A673 (cell line): ENCODE data around the gene SCRN2. TPM values are rescaled to one million over a fixed set of nuclear protein-coding genes. Genes with fewer than 3 reads are reported as not detected.

Source experiments
- BruUV-seq: library from RNA; stranded (reverse); fragments of 400-500 nt; replicated peaks from 2 replicates; lab custom pipeline; 2021; lab: Mats Ljungman, UMichigan
- CTCF ChIA-PET: fragments of 300-600 bp; sonication (Branson Sonifier 250); formaldehyde crosslinking; loops from one replicate; lab custom pipeline; 2022; ENCODE audit warnings: antibody characterized with exemption; lab: Charles Lee
- POLR2A ChIA-PET: fragments of 300-600 bp; sonication (Branson Sonifier 250); formaldehyde crosslinking; loops from one replicate; lab custom pipeline; 2022; ENCODE audit warnings: antibody characterized with exemption; ENCODE audit not compliant: low non-redundant PET; lab: Charles Lee
- DNase-seq: peaks from one replicate; pipeline ENCODE4 v3.0.0-alpha.2; 2015; ENCODE audit warnings: low spot score
- H3K27ac ChIP-seq: fragments of 200-600 bp; sonication (generic); 2 replicates; pipeline ENCODE4 v1.5.1; 2016; ENCODE audit warnings: mixed run types, low read depth, mild to moderate bottlenecking, mixed read lengths, antibody characterized with exemption, low read length; ENCODE audit not compliant: poor library complexity, severe bottlenecking
- H3K27me3 ChIP-seq: fragments of 200-600 bp; sonication (generic); replicated peaks from 2 replicates; pipeline ENCODE4 v1.6.1; 2017; ENCODE audit warnings: mixed run types, low read depth, mild to moderate bottlenecking, mixed read lengths, antibody characterized with exemption, low read length; ENCODE audit not compliant: insufficient read depth, poor library complexity
- H3K36me3 ChIP-seq: fragments of 200-600 bp; sonication (generic); 2 replicates; pipeline ENCODE4 v1.6.1; 2016; ENCODE audit warnings: mixed run types, mild to moderate bottlenecking, mixed read lengths, antibody characterized with exemption, low read length; ENCODE audit not compliant: insufficient read depth, poor library complexity, severe bottlenecking
- H3K4me1 ChIP-seq: fragments of 200-600 bp; sonication (generic); 2 replicates; pipeline ENCODE4 v1.6.1; 2017; ENCODE audit warnings: mixed run types, mild to moderate bottlenecking, mixed read lengths, antibody characterized with exemption, low read length; ENCODE audit not compliant: insufficient read depth, poor library complexity, severe bottlenecking
- H3K4me3 ChIP-seq: fragments of 200-600 bp; sonication (generic); 2 replicates; pipeline ENCODE4 v1.5.1; 2016; ENCODE audit warnings: low read depth, mixed run types, mild to moderate bottlenecking, mixed read lengths, low read length; ENCODE audit not compliant: poor library complexity, severe bottlenecking
- H3K9me3 ChIP-seq: fragments of 200-600 bp; sonication (generic); 2 replicates; pipeline ENCODE4 v1.6.1; 2016; ENCODE audit warnings: mixed run types, low read depth, mild to moderate bottlenecking, mixed read lengths, antibody characterized with exemption, low read length; ENCODE audit not compliant: poor library complexity, severe bottlenecking
- EZH2 ChIP-seq: fragments of 200-600 bp; sonication (generic); IDR thresholded peaks from 2 replicates; pipeline ENCODE4 v1.6.1; 2017; ENCODE audit warnings: borderline replicate concordance, low read depth, mild to moderate bottlenecking, mixed read lengths, antibody characterized with exemption, low read length; ENCODE audit not compliant: poor library complexity, severe bottlenecking
- intact Hi-C: fragments of 100-400 bp; cut with micrococcal nuclease; formaldehyde crosslinking; loops from one replicate; pipeline ENCODE4 v1.10.0; 2022; ENCODE audit not compliant: unreplicated experiment
- total RNA-seq: library from RNA; stranded (reverse); gene quantifications from 2 replicates; pipeline ENCODE4 v1.2.3, GENCODE V29; 2021
- TF ChIP-seq, protein P1 (sequence below): fragments of 300-800, 200-600 bp; sonication (generic); conservative IDR thresholded peaks from 2 replicates; pipeline ENCODE4 v1.5.1; 2017; ENCODE audit warnings: low read depth, mild to moderate bottlenecking, antibody characterized with exemption, low read length, moderate library complexity, mixed read lengths

Gene SCRN2
- total RNA-seq, 1 experiment from 2014 or later, result 6.2 TPM

DNA sequence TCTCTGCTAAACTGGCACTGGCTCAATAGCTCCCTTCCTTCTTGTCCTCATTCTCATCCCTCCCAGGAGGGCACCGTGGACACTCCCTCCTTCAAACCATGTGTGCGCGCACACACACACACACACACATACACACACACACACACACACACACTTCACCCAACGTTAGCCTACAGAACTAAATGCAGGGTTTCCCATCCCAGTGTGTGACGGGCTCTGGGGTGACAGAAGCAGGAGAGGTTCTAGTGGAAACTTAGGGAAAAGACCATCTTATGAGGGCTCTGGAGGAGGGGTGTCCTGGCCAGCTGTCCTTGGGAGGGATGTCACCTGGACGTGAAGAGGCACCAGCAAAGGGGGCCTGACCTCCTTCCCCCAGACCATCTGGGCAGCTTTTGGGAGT is 39.2 kb downstream of the SCRN2 start:
- no peak overlapping the region for H3K27ac ChIP-seq
- H3K9me3 ChIP-seq, result no peaks in the 10 kb centered on the region
- H3K36me3 ChIP-seq, result no peaks in the 10 kb centered on the region
- H3K4me1 ChIP-seq, result no peaks in the 10 kb centered on the region
- no peak overlapping the region for H3K4me3 ChIP-seq
- ChIA-PET CTCF (no interaction called here), POLR2A (no interaction called here)
- DNase-seq, result no peak
- no peaks in the 10 kb centered on the region for H3K27me3 ChIP-seq
- TF ChIP-seq EZH2, result no peak
- TF ChIP-seq, protein P1, sequence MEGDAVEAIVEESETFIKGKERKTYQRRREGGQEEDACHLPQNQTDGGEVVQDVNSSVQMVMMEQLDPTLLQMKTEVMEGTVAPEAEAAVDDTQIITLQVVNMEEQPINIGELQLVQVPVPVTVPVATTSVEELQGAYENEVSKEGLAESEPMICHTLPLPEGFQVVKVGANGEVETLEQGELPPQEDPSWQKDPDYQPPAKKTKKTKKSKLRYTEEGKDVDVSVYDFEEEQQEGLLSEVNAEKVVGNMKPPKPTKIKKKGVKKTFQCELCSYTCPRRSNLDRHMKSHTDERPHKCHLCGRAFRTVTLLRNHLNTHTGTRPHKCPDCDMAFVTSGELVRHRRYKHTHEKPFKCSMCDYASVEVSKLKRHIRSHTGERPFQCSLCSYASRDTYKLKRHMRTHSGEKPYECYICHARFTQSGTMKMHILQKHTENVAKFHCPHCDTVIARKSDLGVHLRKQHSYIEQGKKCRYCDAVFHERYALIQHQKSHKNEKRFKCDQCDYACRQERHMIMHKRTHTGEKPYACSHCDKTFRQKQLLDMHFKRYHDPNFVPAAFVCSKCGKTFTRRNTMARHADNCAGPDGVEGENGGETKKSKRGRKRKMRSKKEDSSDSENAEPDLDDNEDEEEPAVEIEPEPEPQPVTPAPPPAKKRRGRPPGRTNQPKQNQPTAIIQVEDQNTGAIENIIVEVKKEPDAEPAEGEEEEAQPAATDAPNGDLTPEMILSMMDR, result no peak
- intact Hi-C loops, result no loop called here
- no TSS peak for BruUV-seq

DNA sequence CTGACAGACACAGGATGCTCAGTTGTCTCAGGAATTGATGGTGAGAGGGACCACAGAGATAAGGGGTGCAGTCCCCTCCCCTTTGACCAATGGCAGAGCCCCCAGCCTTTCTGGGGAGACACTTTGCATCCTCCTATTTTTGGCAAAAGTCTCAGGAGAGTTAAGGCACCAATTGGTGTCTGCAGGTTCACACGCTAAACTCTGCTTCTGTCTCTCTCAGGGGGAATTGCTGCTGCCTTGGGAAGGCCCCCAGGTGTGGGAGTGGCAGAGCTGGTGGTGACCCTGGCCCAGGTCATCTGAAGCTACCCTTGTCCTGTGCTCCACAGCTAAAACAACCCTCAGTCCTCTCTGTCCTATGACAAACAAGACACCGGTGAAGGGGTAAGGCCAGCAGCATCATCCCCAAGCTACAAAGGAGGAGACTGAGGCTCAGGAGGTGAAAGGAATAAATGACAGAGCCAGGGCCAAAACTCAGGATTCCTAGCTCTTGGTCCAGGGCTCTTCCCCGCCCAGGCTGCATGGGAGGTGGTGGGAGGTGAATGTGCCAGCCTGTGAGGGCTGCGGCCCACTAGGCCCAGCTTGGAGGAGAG is 39.8 kb downstream of the SCRN2 start:
- H3K4me1 ChIP-seq, result no peaks in the 10 kb centered on the region
- BruUV-seq, result no TSS peak
- POLR2A ChIA-PET, result no interaction called here
- H3K27me3 ChIP-seq, result no peaks in the 10 kb centered on the region
- H3K27ac ChIP-seq, result no peak overlapping the region
- H3K4me3 ChIP-seq, result no peak overlapping the region
- no peaks in the 10 kb centered on the region for H3K36me3 ChIP-seq
- intact Hi-C loops, result no loop called here
- CTCF ChIA-PET, result no interaction called here
- no peak for DNase-seq
- TF ChIP-seq, protein P1, result no peak
- no peak for TF ChIP-seq EZH2
- no peaks in the 10 kb centered on the region for H3K9me3 ChIP-seq

DNA sequence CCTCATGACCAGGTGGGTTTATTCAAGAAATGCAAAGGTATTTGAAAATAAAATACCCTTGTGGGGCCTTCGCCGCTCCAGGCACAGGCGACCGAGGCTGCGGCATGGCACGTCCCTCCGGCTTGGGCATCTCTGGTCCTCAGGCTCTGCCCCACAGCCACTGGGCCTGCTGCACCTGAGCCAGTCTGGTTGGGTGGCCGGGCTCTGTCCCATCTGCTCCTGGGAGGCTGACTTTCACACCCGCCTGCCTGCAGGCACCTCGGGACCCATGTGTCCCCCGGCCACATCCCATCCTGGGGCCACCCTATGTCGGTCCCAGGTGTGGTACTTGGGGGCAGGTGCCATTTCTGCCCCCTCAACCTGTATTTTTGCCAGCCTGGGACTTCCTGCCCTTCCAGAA is 40.4 kb downstream of the SCRN2 start:
- ChIA-PET POLR2A (no interaction called here), CTCF (no interaction called here)
- H3K4me1 ChIP-seq, result no peaks in the 10 kb centered on the region
- H3K27me3 ChIP-seq, result no peaks in the 10 kb centered on the region
- intact Hi-C loops, result no loop called here
- no peaks in the 10 kb centered on the region for H3K36me3 ChIP-seq
- TF ChIP-seq EZH2, result no peak
- TF ChIP-seq, protein P1, result no peak
- no peak overlapping the region for H3K4me3 ChIP-seq
- BruUV-seq, result no TSS peak
- no peak for DNase-seq
- no peak overlapping the region for H3K27ac ChIP-seq
- H3K9me3 ChIP-seq, result no peaks in the 10 kb centered on the region
